Measurements from ENCODE around the gene PAX1.

Gene PAX1

DNA sequence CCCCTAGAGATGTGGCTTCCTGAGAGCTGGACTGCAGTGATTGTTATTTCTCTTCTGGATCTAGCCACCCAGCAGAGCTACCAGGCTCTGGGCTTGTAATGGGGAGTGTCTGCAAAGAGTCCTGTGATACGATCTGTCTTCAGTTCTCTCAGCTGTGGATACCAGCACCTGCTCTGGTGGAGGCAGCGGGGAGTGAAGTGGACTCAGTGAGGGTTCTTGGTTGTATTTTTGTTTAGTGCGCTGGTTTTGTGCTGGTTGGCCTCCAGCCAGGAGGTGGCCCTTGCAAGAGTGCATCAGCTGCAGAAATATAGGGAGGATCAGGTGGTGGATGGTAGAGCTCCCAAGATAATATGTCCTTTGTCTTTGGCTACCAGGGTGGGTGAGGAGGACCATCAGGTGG lies 33.7 kb downstream of the PAX1 start:
- H4K20me1 ChIP-seq (ENCODE audit: insufficient read depth, low read length): no peaks in the 10 kb centered on the region
- no peak overlapping the region for H3K4me2 ChIP-seq (ENCODE audit: low read length)
- no peak overlapping the region for H3K27ac ChIP-seq (ENCODE audit: low read depth, low read length, poor library complexity, severe bottlenecking)
- TF ChIP-seq EZH2 (IDR thresholded peaks at IDR 0.05; ENCODE audit: borderline replicate concordance, low read length): no peak
- TF ChIP-seq, protein P1, sequence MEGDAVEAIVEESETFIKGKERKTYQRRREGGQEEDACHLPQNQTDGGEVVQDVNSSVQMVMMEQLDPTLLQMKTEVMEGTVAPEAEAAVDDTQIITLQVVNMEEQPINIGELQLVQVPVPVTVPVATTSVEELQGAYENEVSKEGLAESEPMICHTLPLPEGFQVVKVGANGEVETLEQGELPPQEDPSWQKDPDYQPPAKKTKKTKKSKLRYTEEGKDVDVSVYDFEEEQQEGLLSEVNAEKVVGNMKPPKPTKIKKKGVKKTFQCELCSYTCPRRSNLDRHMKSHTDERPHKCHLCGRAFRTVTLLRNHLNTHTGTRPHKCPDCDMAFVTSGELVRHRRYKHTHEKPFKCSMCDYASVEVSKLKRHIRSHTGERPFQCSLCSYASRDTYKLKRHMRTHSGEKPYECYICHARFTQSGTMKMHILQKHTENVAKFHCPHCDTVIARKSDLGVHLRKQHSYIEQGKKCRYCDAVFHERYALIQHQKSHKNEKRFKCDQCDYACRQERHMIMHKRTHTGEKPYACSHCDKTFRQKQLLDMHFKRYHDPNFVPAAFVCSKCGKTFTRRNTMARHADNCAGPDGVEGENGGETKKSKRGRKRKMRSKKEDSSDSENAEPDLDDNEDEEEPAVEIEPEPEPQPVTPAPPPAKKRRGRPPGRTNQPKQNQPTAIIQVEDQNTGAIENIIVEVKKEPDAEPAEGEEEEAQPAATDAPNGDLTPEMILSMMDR (IDR thresholded peaks at IDR 0.05; ENCODE audit: low read length): no peak
- H3K36me3 ChIP-seq (ENCODE audit: insufficient read depth, low read length): no peaks in the 10 kb centered on the region
- H3K9me2 ChIP-seq (ENCODE audit: low read depth, low read length): no peaks in the 10 kb centered on the region
- H3K79me2 ChIP-seq (ENCODE audit: insufficient read depth, low read length): no peaks in the 10 kb centered on the region
- no peaks in the 10 kb centered on the region for H3K4me1 ChIP-seq (ENCODE audit: insufficient read depth, low read length, severe bottlenecking)
- H3K9ac ChIP-seq (ENCODE audit: low read length): no peak overlapping the region
- no peak overlapping the region for H3K4me3 ChIP-seq (ENCODE audit: low read depth, low read length, poor library complexity, severe bottlenecking)
- no peaks in the 10 kb centered on the region for H3K9me3 ChIP-seq (ENCODE audit: low read length)
- H2AFZ ChIP-seq (ENCODE audit: low read length): no peak overlapping the region
- no peaks in the 10 kb centered on the region for H3K27me3 ChIP-seq (ENCODE audit: insufficient read depth, low read length)
- no peaks in the 10 kb centered on the region for H3F3A ChIP-seq (ENCODE audit: insufficient read depth, low read length)

DNA sequence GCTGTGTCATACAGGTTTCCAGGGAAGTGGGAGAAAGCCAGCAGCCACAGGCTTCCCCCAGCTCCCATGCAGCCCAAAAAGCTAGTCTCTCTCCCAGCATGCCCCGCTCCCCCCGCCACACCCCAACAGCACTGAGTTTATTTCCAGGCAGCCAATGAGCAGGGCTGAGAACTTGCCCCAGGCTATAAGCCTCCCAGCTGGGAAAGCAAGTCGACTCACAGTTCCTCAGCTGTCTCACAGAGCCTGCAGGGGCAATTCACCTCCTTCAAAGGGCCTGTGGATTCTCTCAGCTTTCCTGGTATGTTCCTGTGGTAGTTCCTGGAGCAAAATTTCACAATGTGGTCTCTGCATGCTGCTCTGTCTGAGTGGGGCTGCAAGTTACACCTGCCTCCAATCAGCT lies 34.2 kb downstream of the PAX1 start:
- H3K9ac ChIP-seq (ENCODE audit: low read length): no peak overlapping the region
- H2AFZ ChIP-seq (ENCODE audit: low read length): no peak overlapping the region
- no peaks in the 10 kb centered on the region for H3K4me1 ChIP-seq (ENCODE audit: insufficient read depth, low read length, severe bottlenecking)
- no peaks in the 10 kb centered on the region for H3K79me2 ChIP-seq (ENCODE audit: insufficient read depth, low read length)
- no peaks in the 10 kb centered on the region for H3K9me3 ChIP-seq (ENCODE audit: low read length)
- no peaks in the 10 kb centered on the region for H4K20me1 ChIP-seq (ENCODE audit: insufficient read depth, low read length)
- no peaks in the 10 kb centered on the region for H3K36me3 ChIP-seq (ENCODE audit: insufficient read depth, low read length)
- no peak overlapping the region for H3K4me3 ChIP-seq (ENCODE audit: low read depth, low read length, poor library complexity, severe bottlenecking)
- no peaks in the 10 kb centered on the region for H3K9me2 ChIP-seq (ENCODE audit: low read depth, low read length)
- TF ChIP-seq, protein P1 (IDR thresholded peaks at IDR 0.05; ENCODE audit: low read length): no peak
- TF ChIP-seq EZH2 (IDR thresholded peaks at IDR 0.05; ENCODE audit: borderline replicate concordance, low read length): no peak
- H3F3A ChIP-seq (ENCODE audit: insufficient read depth, low read length): no peaks in the 10 kb centered on the region
- no peaks in the 10 kb centered on the region for H3K27me3 ChIP-seq (ENCODE audit: insufficient read depth, low read length)
- no peak overlapping the region for H3K27ac ChIP-seq (ENCODE audit: low read depth, low read length, poor library complexity, severe bottlenecking)
- H3K4me2 ChIP-seq (ENCODE audit: low read length): no peak overlapping the region

DNA sequence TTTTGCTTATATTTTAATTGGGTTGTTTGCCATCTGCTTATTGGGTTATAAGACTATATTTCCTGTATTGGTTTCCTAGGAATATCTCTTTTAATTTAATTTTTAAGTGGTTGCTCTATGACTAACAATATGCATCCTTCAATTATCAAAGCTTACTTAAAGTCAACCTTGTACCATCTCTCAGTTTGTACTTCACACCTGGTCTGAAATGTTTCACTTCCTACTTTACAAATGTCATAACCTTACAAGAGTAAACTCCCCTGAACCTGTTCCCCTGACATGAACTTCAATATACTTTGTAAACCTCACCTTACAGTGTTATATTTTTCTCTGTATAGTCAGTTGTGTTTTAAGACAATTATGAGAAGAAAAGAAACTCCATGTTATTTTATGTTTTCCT lies 35.8 kb downstream of the PAX1 start:
- TF ChIP-seq, protein P1 (IDR thresholded peaks at IDR 0.05; ENCODE audit: low read length): no peak
- TF ChIP-seq EZH2 (IDR thresholded peaks at IDR 0.05; ENCODE audit: borderline replicate concordance, low read length): no peak
- H3K9me3 ChIP-seq (ENCODE audit: low read length): no peaks in the 10 kb centered on the region

More for the DNA sequence above, 35.8 kb downstream of the PAX1 start:
- Histone ChIP-seq H2AFZ (ENCODE audit: low read length) (no peak overlapping the region), H3K79me2 (ENCODE audit: insufficient read depth, low read length) (no peaks in the 10 kb centered on the region), H3K27me3 (ENCODE audit: insufficient read depth, low read length) (no peaks in the 10 kb centered on the region), H3K36me3 (ENCODE audit: insufficient read depth, low read length) (no peaks in the 10 kb centered on the region), H3K4me3 (ENCODE audit: low read depth, low read length, poor library complexity, severe bottlenecking) (no peak overlapping the region), H4K20me1 (ENCODE audit: insufficient read depth, low read length) (no peaks in the 10 kb centered on the region), H3K9ac (ENCODE audit: low read length) (no peak overlapping the region), H3K27ac (ENCODE audit: low read depth, low read length, poor library complexity, severe bottlenecking) (no peak overlapping the region), H3F3A (ENCODE audit: insufficient read depth, low read length) (no peaks in the 10 kb centered on the region), H3K4me2 (ENCODE audit: low read length) (no peak overlapping the region), H3K4me1 (ENCODE audit: insufficient read depth, low read length, severe bottlenecking) (no peaks in the 10 kb centered on the region), H3K9me2 (ENCODE audit: low read depth, low read length) (no peaks in the 10 kb centered on the region)
